GM12891 (cell line): ENCODE data around the gene GARIN6.

ENCODE experiments used
- PAX5 ChIP-seq: IDR thresholded peaks from 2 replicates; pipeline ENCODE4 v1.6.1; 2011; ENCODE audit warnings: low read length, moderate library complexity, mild to moderate bottlenecking; ENCODE audit not compliant: insufficient read depth, severe bottlenecking
- POLR2A ChIP-seq: IDR thresholded peaks from 2 replicates; pipeline ENCODE4 v1.6.1; 2011; ENCODE audit warnings: low read depth, low read length, control low read depth
- POLR2AphosphoS5 ChIP-seq: IDR thresholded peaks from 2 replicates; pipeline ENCODE4 v1.6.1; 2011; ENCODE audit warnings: low read depth, low read length, control low read depth
- TAF1 ChIP-seq: IDR thresholded peaks from 2 replicates; pipeline ENCODE4 v1.6.1; 2011; ENCODE audit warnings: low read depth, low read length, control low read depth

GRCh38 chr12:99619389-99620158, 28.0 kb upstream of the GARIN6 start:
- TF ChIP-seq POLR2A (no peak), POLR2AphosphoS5 (no peak), TAF1 (no peak), PAX5 (no peak)
